ENCODE data around the gene PTRH1.
A peak's percentile ranks its signal among the peaks of the same experiment; 100 is the strongest.
"Not testable (repeated sequence)": the region's sequence is repeated elsewhere in the genome, so short reads cannot be mapped to it uniquely, and the experiment has no call there.

PTRH1 gene, protein sequence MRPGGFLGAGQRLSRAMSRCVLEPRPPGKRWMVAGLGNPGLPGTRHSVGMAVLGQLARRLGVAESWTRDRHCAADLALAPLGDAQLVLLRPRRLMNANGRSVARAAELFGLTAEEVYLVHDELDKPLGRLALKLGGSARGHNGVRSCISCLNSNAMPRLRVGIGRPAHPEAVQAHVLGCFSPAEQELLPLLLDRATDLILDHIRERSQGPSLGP

DNA sequence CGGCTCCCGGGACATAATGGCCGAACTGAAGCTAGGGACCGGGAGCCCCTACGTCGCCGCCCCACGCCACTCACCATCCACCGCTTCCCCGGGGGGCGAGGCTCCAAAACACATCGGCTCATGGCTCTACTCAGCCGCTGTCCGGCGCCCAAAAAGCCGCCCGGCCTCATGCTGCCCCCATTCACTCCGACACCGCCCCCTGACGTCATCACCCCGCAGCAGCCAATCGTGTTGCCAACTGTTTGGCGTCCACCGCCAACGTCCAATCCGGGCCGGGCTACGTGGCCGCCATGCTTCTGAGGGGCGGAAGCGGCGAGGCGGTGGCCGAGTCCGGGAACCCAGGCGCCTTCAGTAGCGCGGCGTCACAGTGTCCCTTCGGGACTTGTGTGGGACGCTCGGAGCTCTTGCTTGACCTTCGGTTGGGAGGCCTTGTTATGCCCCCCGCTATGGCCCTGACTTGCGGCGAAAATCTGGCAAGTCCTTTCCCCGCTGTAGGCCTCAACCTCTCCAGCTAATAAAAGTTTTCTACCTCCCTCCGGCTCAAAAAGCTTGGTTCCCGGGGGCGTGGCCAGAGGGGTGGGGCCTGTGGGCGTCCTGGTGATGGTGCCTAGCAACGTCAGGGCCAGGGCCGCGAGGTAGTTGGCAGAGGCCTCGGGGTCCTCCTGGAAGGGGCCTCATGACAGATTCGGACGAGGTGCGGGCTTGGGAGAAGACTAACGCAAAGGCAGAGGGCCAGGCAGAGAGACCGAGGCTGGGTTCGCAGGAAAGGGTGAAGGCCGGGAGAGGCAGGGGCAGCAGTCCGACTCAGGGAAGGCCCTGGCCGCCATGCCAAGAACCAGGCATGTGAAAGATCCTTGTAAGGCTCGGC lies at the start of gene PTRH1, which contains the start of gene TTC16:
Gene PTRH1, minus strand, starts transcription at position 194 of the 868 bp plus-strand sequence. Its CDS starts 24 bp downstream, at position 170.
Gene TTC16, plus strand, starts transcription at position 610 of the 868 bp plus-strand sequence. Its CDS starts 67 bp downstream, at position 677.
- FAIRE-seq (peak; percentile 97), DNase-seq (ENCODE audit: insufficient read length, low spot score) (peak; percentile 94)

DNA sequence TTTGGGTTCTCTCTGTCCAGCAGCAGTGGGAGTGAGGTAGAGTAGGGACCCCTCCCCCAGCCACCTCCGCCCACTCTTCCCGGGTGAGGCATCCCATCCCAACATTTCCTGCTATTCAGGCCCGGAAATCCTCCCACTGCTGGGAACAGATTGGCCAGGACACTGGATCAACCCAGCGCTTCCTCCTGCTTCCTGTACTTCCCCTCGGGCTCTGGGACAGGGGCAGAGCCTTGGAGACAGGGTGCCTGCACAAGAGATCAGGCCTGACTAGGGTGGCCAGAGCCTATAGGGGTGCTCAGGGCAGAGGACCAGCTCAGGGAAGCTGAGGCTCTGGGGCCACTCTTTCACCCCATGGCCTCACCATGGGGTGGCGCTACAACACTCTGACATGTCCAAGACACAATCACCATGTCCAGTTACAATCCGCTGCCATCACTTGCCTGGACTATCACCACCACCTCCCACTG lies 48.5 kb upstream of the PTRH1 start:
- DNase-seq (ENCODE audit: insufficient read length, low spot score) (no peak), FAIRE-seq (no peak)

DNA sequence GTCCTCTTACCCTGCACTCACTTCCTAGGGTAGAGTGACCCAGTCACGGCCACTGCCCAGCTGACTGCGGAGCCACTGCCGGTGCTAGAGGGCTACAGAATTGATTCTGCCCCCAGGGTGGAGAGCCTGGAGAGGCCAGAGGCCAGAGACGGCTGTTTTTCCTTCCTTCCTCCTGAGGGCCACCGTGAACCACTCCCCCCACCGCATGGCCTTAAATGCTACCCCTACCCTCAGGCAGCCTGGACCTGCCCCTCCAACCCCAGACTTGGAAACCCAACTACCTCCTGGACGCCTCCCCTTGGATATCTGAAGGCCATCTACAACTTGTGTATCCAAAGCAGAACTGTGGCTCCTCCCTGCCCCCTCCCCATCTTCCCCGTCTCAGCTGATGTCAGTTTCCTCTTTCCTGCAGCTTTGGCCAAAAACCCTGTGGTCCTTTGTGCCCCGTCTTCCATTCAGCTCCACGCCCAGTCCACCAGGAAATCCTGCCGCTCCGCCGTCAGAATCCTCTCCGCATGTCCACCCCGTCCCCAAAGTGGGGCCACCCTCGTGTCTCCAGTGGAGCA lies 46.7 kb upstream of the PTRH1 start:
- DNase-seq (ENCODE audit: insufficient read length, low spot score) (no peak), FAIRE-seq (no peak)

DNA sequence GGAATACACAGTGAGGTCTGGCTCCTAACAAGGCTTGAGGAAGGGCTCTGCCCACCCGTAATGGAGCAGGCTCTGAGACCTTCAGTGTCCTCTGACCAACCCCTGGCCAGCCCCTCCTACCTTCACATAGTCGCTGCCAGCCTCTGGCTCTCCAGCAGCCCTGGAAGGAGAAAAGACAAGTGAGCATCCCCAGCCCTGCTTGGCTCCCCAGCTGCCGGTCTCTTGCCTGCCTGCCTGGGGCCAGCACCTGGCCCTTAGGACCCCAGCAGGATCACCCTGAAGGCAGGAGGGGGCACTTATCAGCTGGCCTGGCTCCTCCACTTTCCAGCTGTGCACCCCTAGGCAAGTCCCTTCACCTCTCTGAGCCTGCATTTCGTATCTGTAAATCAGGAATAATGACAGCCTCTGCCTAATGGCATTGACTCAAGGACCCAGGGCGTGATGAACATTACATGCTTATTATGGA lies 46.1 kb upstream of the PTRH1 start:
- FAIRE-seq (no peak), DNase-seq (ENCODE audit: insufficient read length, low spot score) (no peak)

DNA sequence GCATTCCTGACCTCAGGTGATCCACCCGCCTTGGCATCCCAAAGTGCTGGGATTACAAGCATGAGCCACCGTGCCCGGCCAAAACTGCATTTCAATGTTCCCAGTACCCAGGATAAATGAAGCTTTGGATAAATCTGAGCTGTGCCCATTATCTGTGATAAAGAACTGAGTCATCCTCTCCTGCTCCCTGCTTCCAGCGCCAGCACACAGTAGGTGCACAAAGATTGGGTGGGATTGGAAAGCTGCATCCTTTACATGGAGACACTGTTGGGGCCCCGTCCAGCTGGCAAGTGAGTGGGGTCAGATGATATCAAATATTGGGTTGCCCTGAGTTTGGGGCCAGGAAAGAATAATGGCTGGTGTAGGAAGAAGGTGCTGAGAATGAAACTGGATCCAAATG lies 45.6 kb upstream of the PTRH1 start:
- no peak for DNase-seq (ENCODE audit: insufficient read length, low spot score)
- FAIRE-seq = no peak

DNA sequence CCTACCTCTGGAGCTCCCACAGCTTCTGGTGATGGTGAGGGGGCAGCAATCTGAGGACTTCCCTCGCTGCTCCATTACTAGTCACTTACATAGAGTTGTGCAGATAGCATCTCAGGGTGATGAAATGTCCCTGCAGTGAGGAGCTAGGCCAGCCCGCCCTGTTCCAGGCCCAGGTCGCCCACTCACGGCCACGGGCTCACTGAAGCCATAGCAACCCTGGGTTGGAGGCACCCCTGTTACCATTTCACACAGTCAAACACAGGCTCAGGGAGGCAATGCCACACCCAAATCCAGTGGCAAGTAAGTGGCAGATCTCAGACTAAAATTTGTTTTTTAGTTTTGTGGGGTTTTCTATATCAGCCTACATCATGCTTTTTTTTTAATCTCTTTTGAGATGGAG lies 43.4 kb upstream of the PTRH1 start:
- no peak for DNase-seq (ENCODE audit: insufficient read length, low spot score)
- FAIRE-seq = no peak

DNA sequence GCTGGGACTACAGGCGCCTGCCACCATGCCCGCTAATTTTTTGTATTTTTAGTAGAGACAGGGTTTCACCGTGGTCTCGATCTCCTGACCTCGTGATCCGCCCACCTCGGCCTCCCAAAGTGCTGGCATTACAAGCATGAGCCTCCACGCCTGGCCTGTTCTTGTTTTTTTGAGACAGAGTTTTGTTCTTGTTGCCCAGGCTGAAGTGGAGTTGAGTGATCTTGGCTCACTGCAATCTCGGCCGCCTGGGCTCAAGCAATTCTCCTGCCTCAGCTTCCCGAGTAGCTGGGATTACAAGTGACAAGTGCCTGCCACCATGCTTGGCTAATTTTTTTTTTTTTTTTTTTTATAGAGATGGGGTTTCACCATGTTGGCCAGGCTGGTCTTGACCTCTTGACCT lies 41.3 kb upstream of the PTRH1 start:
- not testable (repeated sequence) for FAIRE-seq

DNA sequence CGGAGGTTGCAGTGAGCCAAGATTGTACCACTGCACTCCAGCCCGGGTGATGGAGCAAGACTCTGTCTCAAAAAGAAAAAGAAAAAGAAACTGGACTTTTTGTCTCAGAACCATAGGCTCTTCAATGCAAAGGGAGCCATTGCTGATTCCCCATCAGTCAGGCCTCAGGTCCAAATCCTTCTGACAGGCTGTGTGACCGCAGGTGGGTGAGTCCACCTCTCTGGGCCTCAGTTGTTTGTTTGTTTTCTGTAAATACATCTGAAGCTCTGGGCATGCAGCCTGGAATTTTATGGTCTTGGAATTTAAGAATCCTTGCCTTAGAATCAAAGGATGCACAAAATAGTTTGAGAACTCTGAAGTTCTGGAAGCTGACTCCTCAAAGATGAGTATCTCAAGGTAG lies 40.8 kb upstream of the PTRH1 start:
- DNase-seq (ENCODE audit: insufficient read length, low spot score) = no peak
- no peak for FAIRE-seq

More for the DNA sequence above, 41.3 kb upstream of the PTRH1 start:
- not testable (repeated sequence) for DNase-seq (ENCODE audit: insufficient read length, low spot score)

DNA sequence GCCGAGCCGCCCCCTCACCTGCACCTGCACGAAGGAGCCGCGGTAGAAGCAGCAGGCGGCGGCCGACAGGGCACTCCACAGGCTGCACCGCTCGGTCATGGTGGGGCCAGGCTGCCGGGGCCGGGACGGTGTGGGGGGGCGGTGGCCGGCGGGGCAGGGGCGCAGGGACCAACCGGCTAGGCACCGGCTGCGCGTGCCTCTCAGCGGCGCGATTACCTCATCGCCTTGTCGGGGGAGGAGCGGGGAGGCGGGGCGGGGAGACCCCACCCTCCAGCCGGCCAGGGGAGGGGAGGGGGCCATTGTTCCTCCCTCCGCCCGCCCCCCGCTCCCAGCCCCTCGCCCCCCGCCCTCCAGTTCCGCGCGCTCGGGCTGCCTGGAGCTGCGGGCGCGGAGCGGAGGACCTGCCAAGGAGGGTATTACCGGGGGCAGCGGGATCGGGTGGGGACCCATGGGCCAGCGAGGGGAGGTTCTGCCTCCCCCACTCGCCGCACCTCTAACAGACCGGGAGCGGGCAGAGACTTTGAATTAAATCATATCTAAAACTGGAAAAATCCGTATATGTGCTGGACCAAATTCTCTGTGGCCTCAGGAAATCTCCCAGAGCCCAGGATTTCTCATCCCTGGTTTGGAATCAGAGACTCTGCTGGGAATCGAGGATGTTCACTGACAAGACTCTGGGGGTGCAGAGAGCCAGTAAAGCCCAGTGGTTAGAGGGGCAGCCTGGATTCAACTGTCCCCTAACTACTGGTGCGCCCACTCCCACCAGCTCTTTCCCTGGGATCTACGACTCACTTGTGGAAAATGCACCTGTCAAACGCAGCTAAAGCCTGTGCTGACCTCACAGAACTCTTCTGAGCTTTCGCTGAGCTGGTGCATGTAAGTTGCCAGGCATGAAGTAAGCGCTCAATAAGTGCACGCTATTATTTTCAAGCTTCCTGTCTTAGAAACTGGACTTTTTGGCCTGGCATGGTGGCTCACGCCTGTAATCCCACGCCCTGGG lies 39.9 kb upstream of the PTRH1 start:
- no peak for FAIRE-seq
- DNase-seq (ENCODE audit: insufficient read length, low spot score) = no peak

DNA sequence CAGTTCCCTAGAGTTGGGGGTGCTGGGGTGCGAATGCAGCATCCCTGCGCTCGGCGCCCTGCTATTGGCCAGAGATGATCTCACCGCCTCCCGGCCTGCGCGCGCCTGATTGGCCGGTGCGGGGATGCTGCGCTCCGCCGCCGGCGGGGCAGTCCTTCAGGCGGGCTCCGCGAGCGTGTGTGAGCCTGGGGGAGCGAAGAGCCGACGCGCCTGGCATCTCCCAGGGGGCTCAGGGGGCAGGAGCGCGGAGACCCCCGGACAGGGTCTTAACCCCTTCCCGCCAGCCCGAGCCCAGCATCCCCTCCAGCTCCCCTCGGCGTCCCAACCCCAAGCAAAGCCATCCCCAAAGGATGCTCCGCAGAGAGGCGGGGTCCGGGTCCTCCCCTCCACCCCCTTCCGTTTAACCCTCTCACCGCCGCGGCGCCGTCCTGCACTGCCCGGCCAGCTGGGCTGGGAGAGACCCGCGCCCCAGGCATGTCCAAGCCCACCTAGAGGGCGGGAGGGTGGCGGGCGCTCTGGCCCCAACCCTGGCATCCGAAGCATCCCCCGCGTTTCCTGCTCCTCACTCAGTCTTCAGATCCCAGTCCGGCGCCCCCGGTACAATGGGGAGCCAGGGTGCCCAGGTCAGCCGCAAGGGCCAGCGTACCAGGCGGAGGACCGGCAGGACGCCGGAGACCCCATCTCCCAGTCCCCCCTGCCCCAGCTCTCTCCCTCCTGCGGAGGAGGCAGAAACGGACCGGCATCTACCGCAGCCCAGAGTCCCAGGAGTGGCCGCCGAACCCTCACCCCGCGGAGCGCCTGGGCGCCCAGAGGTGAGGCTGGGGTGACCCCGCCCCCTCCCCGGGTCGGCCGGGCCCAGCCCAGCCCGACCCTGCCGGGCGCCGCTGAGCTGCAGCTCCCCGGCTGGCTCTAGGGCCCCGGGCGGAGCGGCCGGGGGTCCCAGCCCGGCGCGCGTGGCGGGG lies 38.9 kb upstream of the PTRH1 start:
- FAIRE-seq = no peak
- DNase-seq (ENCODE audit: insufficient read length, low spot score) = no peak

DNA sequence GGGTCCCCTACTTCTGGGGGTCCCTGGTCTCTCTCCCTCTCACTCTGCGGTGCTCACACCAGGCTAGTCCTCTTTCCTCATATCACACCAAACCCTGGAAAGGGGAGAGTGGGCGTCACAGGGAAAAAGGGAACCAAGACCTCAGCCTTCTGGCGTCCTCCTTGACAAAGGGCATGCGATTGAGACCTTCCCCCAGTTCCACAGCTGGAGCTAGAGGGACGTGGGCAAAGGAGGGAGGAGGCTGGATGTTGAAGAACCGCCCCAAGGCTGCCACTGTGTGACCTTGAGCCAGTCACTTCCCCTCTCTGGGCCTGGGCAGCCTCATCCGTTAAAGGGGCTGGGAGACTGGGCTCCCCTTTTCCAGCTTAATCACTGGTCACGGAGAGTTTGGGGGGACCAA lies 38.2 kb upstream of the PTRH1 start:
- no peak for FAIRE-seq
- no peak for DNase-seq (ENCODE audit: insufficient read length, low spot score)

DNA sequence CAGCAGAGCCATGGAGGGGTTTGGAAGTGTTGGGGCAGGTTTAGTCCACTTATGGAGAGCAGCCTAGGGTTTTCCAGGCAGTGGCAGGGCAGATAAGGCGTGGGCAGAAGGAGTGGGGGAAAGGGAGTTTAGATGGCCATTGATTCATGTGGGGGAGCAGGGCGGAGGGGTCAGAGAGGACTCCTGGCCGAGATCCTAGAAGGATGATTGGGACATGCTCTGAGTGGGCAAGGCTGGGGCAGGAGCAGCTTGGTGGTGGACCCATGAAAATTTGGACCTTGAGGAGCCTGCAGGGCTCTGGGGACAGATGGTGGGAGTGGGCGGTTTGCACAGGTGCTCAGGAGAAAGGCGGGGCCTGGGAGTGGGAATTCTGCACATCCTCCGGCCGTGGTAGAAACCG lies 37.7 kb upstream of the PTRH1 start:
- no peak for FAIRE-seq
- DNase-seq (ENCODE audit: insufficient read length, low spot score) = no peak

DNA sequence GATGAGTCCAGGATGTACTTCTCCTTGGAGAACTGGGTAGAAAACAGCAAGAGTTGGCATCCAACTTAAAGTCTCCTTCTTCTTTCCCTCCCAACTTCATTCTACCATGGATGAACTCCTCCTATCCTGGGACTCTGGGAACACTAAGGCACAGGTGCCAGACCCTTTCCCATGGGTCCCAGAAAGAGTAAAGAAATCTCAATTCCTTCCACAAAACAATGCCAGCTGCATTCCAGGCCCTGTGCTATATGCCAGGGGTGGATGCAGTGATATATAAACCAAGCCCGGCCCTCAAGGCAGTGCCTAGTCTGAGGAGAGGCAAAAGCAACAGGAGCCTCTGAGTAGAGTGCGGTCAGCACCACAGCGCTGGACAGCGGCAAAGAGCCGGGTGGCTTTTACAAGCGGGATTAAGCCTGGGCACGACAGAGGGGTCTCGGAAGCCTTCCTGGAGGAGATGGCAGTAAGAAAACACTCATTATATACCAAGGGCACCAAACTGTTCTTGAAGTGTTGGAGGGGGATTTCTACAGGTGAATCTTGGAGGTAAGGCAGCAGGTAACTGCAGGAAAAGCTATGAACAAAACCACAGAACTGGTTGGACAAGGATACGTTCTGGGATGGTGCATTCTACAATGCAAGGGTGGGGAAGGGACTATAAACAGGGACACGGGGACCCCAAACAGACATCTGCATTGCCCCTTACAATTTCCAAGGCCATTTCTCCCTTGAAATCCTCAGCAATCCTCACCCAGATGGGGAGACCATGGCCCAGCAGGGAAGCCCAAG lies 36.0 kb upstream of the PTRH1 start:
- DNase-seq (ENCODE audit: insufficient read length, low spot score) (no peak), FAIRE-seq (no peak)

DNA sequence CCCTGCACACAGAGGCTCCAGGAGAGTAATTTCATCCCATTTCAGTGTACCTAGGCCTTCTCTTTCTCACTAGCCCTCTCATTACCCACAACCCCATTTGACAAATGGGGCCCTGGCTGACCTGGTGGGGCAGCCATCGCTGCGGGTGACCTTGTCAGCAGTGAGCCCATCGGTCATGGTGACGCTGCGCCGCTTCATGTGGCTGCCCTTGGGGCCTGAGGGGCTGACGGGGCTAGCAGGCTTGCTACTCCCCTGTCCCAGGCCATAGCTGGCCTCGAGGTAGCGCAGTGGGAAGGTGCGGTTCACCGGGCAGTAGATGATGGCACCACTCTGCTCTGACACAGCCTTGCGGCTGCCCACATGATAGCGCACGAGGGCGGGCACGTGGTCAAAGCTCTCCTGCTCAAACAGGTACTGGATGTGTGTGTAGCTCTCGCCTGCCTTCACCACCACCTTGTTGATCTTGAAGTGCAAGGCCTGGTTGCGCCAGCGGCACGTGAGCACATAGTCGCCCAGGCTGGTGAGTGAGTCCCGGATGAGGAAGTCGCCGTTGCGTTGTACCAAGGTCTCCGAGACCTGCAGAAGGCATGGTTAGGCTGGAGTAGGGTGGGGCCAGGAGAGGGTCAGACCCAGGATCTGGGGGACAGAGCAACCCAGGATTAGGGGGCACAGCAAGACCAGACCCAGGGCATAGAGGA lies 33.8 kb upstream of the PTRH1 start:
- no peak for DNase-seq (ENCODE audit: insufficient read length, low spot score)

DNA sequence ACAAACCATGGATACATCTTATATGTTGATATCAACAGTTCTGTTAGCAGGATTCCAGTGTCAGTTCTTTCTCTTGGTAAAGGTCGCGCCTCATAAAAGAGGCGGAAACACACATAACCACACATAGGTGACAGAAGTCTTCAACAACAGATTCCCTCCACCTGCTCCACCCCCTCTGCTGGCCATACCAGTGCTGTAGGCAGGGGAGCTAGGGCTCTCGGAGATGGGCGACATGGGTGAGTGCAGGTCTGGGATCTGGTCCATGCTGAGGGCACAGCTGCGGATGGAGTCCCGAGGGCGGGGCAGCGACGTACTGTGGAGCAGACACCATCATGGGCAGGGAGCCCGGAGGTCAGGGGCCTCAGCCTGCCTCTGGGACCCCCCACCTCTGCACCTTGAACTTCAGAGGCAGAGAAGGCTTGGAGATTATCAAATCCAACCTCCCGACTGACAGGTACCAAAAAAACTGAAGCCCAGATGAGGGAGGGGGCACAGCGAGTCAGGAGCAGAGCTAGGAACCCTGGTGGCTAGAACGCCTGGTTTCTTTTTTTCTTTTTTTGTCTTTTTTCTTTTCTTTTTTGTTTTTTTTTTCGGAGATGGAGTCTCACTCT lies 31.6 kb upstream of the PTRH1 start:
- DNase-seq (ENCODE audit: insufficient read length, low spot score) (no peak), FAIRE-seq (no peak)

More for the DNA sequence above, 33.8 kb upstream of the PTRH1 start:
- no peak for FAIRE-seq

DNA sequence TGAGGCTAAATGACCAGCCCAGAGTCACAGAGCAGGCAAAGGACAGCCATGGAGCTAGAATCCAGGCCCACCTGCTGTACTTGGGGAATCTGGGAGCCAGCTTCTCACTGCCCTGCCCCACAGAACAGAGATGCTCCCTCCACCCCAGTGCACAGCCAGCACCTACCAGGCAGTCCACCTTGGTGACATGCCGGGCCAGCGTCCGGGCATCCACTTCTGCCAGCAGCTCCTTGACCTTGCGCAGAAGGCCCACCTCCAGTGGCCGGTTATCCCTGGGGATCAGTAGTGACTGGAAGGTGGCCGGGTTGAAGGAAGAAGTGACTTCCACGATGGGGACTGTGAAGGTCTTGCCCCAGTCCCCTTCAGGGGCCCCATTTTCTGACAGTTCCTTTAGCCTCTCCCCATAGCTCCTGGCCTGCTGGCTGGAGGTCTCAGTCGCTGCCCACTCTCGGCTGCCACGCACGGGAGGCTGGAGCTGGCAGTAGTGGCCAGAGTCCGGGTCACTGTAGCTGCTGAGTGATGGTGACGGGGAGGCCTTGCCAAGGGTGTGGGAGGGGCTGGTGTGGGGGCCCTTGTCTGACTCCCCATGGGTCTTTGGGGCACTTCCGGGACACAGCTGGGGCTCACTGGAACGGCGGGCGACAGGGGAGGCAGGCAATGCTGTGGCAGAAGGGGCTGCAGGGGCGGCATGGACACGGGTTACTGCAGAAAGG lies 29.1 kb upstream of the PTRH1 start:
- no peak for FAIRE-seq
- DNase-seq (ENCODE audit: insufficient read length, low spot score) = no peak
